ENCODE measurements around the gene FSIP1. TPM values are rescaled to one million over a fixed set of nuclear protein-coding genes. Genes with fewer than 3 reads are reported as not detected.

Gene FSIP1
- total and polyA plus RNA-seq, 9 of the 15 experiments (the other 6 are each of a cell fraction or from before 2014, with no cell fraction given) = 0.07 to 0.51 (median 0.29) TPM

- no peak overlapping the region for H3K27ac ChIP-seq (ENCODE audit: extremely low read depth, low read depth, low read length)
- H2AFZ ChIP-seq (ENCODE audit: low read depth, low read length) = no peak overlapping the region
- ChIA-PET CTCF (ENCODE audit: low intra/inter-chr PET ratio) (no interaction called here), POLR2A (no interaction called here)
- intact Hi-C loops (cut with micrococcal nuclease) = no loop called here
- no peak for ATAC-seq
- in situ Hi-C loops (cut with MboI) = no loop called here
- H3K9me3 ChIP-seq (replicated peaks; ENCODE audit: control insufficient read depth, insufficient read depth, low read depth, low read length) = no peaks in the 10 kb centered on the region
- DNase-seq (ENCODE audit: extremely low read depth in 1 of 4, low spot score in 3 of 4) = no peak
- no peaks in the 10 kb centered on the region for H4K20me1 ChIP-seq (replicated peaks; ENCODE audit: control insufficient read depth, insufficient read depth, low read length)
- H3K4me3 ChIP-seq = no peak overlapping the region
- no peak for FAIRE-seq
- H3K36me3 ChIP-seq (ENCODE audit: control insufficient read depth, insufficient read depth, low read length) = no peaks in the 10 kb centered on the region
- BruUV-seq (replicated peaks) = no TSS peak
- no peak for TF ChIP-seq NRF1 (conservative IDR thresholded peaks at IDR 0.05 in 1 of 2, IDR thresholded peaks at IDR 0.05 in 1 of 2)
- no peak for TF ChIP-seq CBX5 (IDR thresholded peaks at IDR 0.05; ENCODE audit: borderline replicate concordance, low read depth)
- no peak for TF ChIP-seq ZC3H4 (CRISPR knock-in tag; IDR thresholded peaks at IDR 0.05; ENCODE audit: borderline replicate concordance)
- no peak for TF ChIP-seq ETV6 (IDR thresholded peaks at IDR 0.05; ENCODE audit: borderline replicate concordance in 1 of 2, low read depth in 2 of 2, low read length in 1 of 2)
- TF ChIP-seq ETV6 (CRISPR knock-in tag; IDR thresholded peaks at IDR 0.05; ENCODE audit: borderline replicate concordance) = no peak
- no peak for TF ChIP-seq TBP (optimal IDR thresholded peaks at IDR 0.05; ENCODE audit: low read depth, low read length)
- TF ChIP-seq ZKSCAN3 (CRISPR knock-in tag; IDR thresholded peaks at IDR 0.05) = no peak
- TF ChIP-seq CEBPG (CRISPR knock-in tag; IDR thresholded peaks at IDR 0.05) = no peak
- TF ChIP-seq CEBPG (tag; conservative IDR thresholded peaks at IDR 0.05 in 1 of 2, IDR thresholded peaks at IDR 0.05 in 1 of 2) = no peak
- TF ChIP-seq PTBP1 (IDR thresholded peaks at IDR 0.05; ENCODE audit: low read depth, low read length) = no peak
- no peak for TF ChIP-seq ETS2 (tag; IDR thresholded peaks at IDR 0.05; ENCODE audit: borderline replicate concordance, poor library complexity, severe bottlenecking)
- no peak for TF ChIP-seq NR2C2 (CRISPR knock-in tag; IDR thresholded peaks at IDR 0.05)
- TF ChIP-seq NR2C2 (tag; IDR thresholded peaks at IDR 0.05) = no peak
- TF ChIP-seq HIVEP1 (CRISPR knock-in tag; IDR thresholded peaks at IDR 0.05) = no peak
- TF ChIP-seq MCM5 (IDR thresholded peaks at IDR 0.05; ENCODE audit: low read depth) = no peak
- no peak overlapping the region for H3K9ac ChIP-seq (ENCODE audit: insufficient read depth in 1 of 2, low read depth in 2 of 2, low read length in 2 of 2)
- no peaks in the 10 kb centered on the region for H3K79me2 ChIP-seq (ENCODE audit: control insufficient read depth, insufficient read depth, low read length)
- no peaks in the 10 kb centered on the region for H3K4me1 ChIP-seq (replicated peaks in 1 of 2; ENCODE audit: control insufficient read depth in 2 of 2, insufficient read depth in 2 of 2, low read length in 2 of 2)
- no peak overlapping the region for H3K4me2 ChIP-seq (ENCODE audit: insufficient read depth, low read length)
- H3K9me1 ChIP-seq (ENCODE audit: control insufficient read depth, insufficient read depth, low read length) = no peaks in the 10 kb centered on the region
- peaks cover 0 to 4% of the 10 kb centered on the region in 2 experiments; a peak in 1 of 5 replicates for H3K27me3 ChIP-seq (ENCODE audit: control insufficient read depth in 2 of 2, insufficient read depth in 2 of 2, low read length in 2 of 2)
- 3% methylated on average over 2 of the region's 2 CpGs for WGBS (ENCODE audit: insufficient coverage, low coverage, missing lambda C conversion rate)
Measured at GRCh38 chr15:39743611-39744010, 39.0 kb downstream of the FSIP1 start.

Data from K562 (cell line).